ENCODE measurements around the gene AP2M1.

DNA sequence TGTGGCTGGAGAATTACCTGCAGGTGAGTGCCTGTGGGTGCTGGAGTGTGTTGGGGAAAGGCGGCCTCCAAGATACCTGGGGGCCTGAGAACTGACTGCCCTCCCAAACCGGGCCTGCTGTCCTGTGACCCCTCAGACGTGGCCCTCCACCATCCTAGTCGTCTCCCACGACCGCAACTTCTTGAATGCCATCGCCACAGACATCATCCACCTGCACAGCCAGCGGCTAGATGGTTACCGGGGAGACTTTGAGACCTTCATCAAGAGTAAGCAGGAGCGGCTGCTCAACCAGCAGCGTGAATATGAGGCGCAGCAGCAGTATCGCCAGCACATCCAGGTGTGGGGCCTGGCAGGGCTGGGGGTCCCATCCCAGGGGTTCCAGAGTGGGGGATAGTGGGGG, 14.8 kb downstream of the AP2M1 start:
- TF ChIP-seq, protein P1, sequence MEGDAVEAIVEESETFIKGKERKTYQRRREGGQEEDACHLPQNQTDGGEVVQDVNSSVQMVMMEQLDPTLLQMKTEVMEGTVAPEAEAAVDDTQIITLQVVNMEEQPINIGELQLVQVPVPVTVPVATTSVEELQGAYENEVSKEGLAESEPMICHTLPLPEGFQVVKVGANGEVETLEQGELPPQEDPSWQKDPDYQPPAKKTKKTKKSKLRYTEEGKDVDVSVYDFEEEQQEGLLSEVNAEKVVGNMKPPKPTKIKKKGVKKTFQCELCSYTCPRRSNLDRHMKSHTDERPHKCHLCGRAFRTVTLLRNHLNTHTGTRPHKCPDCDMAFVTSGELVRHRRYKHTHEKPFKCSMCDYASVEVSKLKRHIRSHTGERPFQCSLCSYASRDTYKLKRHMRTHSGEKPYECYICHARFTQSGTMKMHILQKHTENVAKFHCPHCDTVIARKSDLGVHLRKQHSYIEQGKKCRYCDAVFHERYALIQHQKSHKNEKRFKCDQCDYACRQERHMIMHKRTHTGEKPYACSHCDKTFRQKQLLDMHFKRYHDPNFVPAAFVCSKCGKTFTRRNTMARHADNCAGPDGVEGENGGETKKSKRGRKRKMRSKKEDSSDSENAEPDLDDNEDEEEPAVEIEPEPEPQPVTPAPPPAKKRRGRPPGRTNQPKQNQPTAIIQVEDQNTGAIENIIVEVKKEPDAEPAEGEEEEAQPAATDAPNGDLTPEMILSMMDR (conservative IDR thresholded peaks at IDR 0.05 in 1 of 2, IDR thresholded peaks at IDR 0.05 in 1 of 2; ENCODE audit: low read depth in 1 of 2, low read length in 2 of 2): no peak
- TF ChIP-seq EZH2 (IDR thresholded peaks at IDR 0.05; ENCODE audit: low read length, missing control alignments): no peak
